Esophagus muscularis mucosa (tissue), 3 donors: ENCODE results near the gene CCDC61.

Source experiments
- CTCF ChIP-seq, 3 experiments: fragments of 200-600 bp in 2 of 3; fragments of 450-650 bp in 1 of 3; sonication (generic) in 2 of 3; IDR thresholded peaks; one replicate each; pipeline ENCODE4 v1.5.1; 2017 to 2019; ENCODE audit warnings: antibody characterized with exemption in 3 of 3, mild to moderate bottlenecking in 2 of 3, moderate library complexity in 1 of 3
- POLR2A ChIP-seq: fragments of 450-650 bp; IDR thresholded peaks from one replicate; pipeline ENCODE4 v1.6.1; 2017; ENCODE audit warnings: antibody characterized with exemption, moderate library complexity, mild to moderate bottlenecking, low read depth

- TF ChIP-seq CTCF (IDR thresholded peaks at IDR 0.05) (no peak), POLR2A (no peak)
Measured at GRCh38 chr19:45999653-46000121, 4.4 kb downstream of the CCDC61 start.
